ENCODE measurements around the gene ZNF557. TPM values are rescaled to one million over a fixed set of nuclear protein-coding genes. Genes with fewer than 3 reads are reported as not detected.

ZNF557 gene
- total and polyA plus RNA-seq, 10 of the 15 experiments (the other 5 are each of a cell fraction or from before 2014, with no cell fraction given), result 3.9 to 12.1 (median 9.0) TPM

- intact Hi-C loops (cut with micrococcal nuclease; ENCODE audit: unreplicated experiment), result no loop called here
- Histone ChIP-seq H3K9me3 (replicated peaks; ENCODE audit: control insufficient read depth, insufficient read depth, low read length) (no peaks in the 10 kb centered on the region), H3K27me3 (replicated peaks in 1 of 2; ENCODE audit: control insufficient read depth in 2 of 2, insufficient read depth in 2 of 2, low read length in 1 of 2) (no peaks in the 10 kb centered on the region), H3K4me3 (no peak overlapping the region), H3K4me2 (ENCODE audit: control insufficient read depth, insufficient read depth) (no peak overlapping the region), H3K27ac (ENCODE audit: control insufficient read depth, insufficient read depth) (no peak overlapping the region), H3K79me2 (ENCODE audit: control insufficient read depth, insufficient read depth, low read length) (no peaks in the 10 kb centered on the region), H4K20me1 (ENCODE audit: control insufficient read depth, insufficient read depth) (no peaks in the 10 kb centered on the region), H2AFZ (ENCODE audit: control insufficient read depth, low read depth, low read length) (no peak overlapping the region), H3K4me1 (ENCODE audit: control insufficient read depth, insufficient read depth, low read length) (peaks cover 4% of the 10 kb centered on the region), H3K36me3 (ENCODE audit: control insufficient read depth in 2 of 2, insufficient read depth in 2 of 2, low read length in 1 of 2) (no peaks in the 10 kb centered on the region), H3K9ac (ENCODE audit: control insufficient read depth, insufficient read depth, low read length) (no peak overlapping the region)
- ATAC-seq (no peak), DNase-seq (ENCODE audit: low read depth, low spot score) (no peak), FAIRE-seq (no peak)
- BruUV-seq (replicated peaks), result no TSS peak
- TF ChIP-seq POLR2AphosphoS5 (IDR thresholded peaks at IDR 0.05; ENCODE audit: low read length), result 0 out of 2 replicates have a peak, but pooled peaks have one; percentile 25
- no peak for TF ChIP-seq PML (IDR thresholded peaks at IDR 0.05; ENCODE audit: low read length)
- ChIA-PET RAD21 (ENCODE audit: unreplicated experiment) (interaction anchor here (1.3 kb wide), 1 partner anchor 245 kb away, joined by 3 read pairs; no protein-coding TSS in a partner anchor), POLR2A (interaction anchor here (1.0 kb wide), 1 partner anchor 16 kb away, joined by 3 read pairs; no protein-coding TSS in a partner anchor), CTCF (no interaction called here), SMC1A (ENCODE audit: uncharacterized antibody, unreplicated experiment) (no interaction called here)
- in situ Hi-C loops (cut with MboI), result no loop called here
- WGBS (ENCODE audit: insufficient coverage, insufficient replicate concordance, low lambda C conversion rate, missing lambda C conversion rate), result 56% methylated on average over 8 of the region's 8 CpGs
Observed at GRCh38 chr19:7109678-7110289, 40.3 kb downstream of the ZNF557 start.

GRCh38 chr19:7112675-7113074 is 43.2 kb downstream of the ZNF557 start:
- POLR2A ChIA-PET, result no interaction called here
- H3K79me2 ChIP-seq (ENCODE audit: control insufficient read depth, insufficient read depth, low read length), result no peaks in the 10 kb centered on the region
- WGBS (ENCODE audit: insufficient coverage, insufficient replicate concordance, low lambda C conversion rate, missing lambda C conversion rate), result 65% methylated on average over 4 of the region's 4 CpGs
- RAD21 ChIA-PET (ENCODE audit: unreplicated experiment), result interaction anchor here (0.5 kb wide), 1 partner anchor 160 kb away, joined by 3 read pairs; no protein-coding TSS in a partner anchor
- no peak overlapping the region for H2AFZ ChIP-seq (ENCODE audit: control insufficient read depth, low read depth, low read length)
- no peak for DNase-seq (ENCODE audit: low read depth, low spot score)
- no peak overlapping the region for H3K4me3 ChIP-seq
- SMC1A ChIA-PET (ENCODE audit: uncharacterized antibody, unreplicated experiment), result interaction anchor here (1.6 kb wide), 1 partner anchor 21 kb away, joined by 3 read pairs; no protein-coding TSS in a partner anchor
- no peak for FAIRE-seq
- H3K27me3 ChIP-seq (replicated peaks in 1 of 2; ENCODE audit: control insufficient read depth in 2 of 2, insufficient read depth in 2 of 2, low read length in 1 of 2), result no peaks in the 10 kb centered on the region
- intact Hi-C loops (cut with micrococcal nuclease; ENCODE audit: unreplicated experiment), result no loop called here
- ATAC-seq, result no peak
- no peak overlapping the region for H3K27ac ChIP-seq (ENCODE audit: control insufficient read depth, insufficient read depth)
- peaks cover 5 to 11% of the 10 kb centered on the region in 2 experiments; a peak in 2 of 4 replicates for H3K36me3 ChIP-seq (ENCODE audit: control insufficient read depth in 2 of 2, insufficient read depth in 2 of 2, low read length in 1 of 2)
- H3K4me1 ChIP-seq (ENCODE audit: control insufficient read depth, insufficient read depth, low read length), result no peaks in the 10 kb centered on the region
- CTCF ChIA-PET, result no interaction called here
- H3K4me2 ChIP-seq (ENCODE audit: control insufficient read depth, insufficient read depth), result no peak overlapping the region
- in situ Hi-C loops (cut with MboI), result no loop called here
- no peak overlapping the region for H3K9ac ChIP-seq (ENCODE audit: control insufficient read depth, insufficient read depth, low read length)
- H3K9me3 ChIP-seq (replicated peaks; ENCODE audit: control insufficient read depth, insufficient read depth, low read length), result no peaks in the 10 kb centered on the region
- BruUV-seq (replicated peaks), result no TSS peak
- no peaks in the 10 kb centered on the region for H4K20me1 ChIP-seq (ENCODE audit: control insufficient read depth, insufficient read depth)
- no peak for TF ChIP-seq RUNX3 (IDR thresholded peaks at IDR 0.05; ENCODE audit: low read length)
- no peak for TF ChIP-seq NFXL1 (IDR thresholded peaks at IDR 0.05; ENCODE audit: borderline replicate concordance)
- TF ChIP-seq IKZF1 (conservative IDR thresholded peaks at IDR 0.05), result no peak
- TF ChIP-seq MYC (IDR thresholded peaks at IDR 0.05; ENCODE audit: insufficient read depth, insufficient read length, insufficient replicate concordance, low read length, severe bottlenecking), result no peak
- no peak for TF ChIP-seq FOXK2 (IDR thresholded peaks at IDR 0.05)
- TF ChIP-seq, protein P1, sequence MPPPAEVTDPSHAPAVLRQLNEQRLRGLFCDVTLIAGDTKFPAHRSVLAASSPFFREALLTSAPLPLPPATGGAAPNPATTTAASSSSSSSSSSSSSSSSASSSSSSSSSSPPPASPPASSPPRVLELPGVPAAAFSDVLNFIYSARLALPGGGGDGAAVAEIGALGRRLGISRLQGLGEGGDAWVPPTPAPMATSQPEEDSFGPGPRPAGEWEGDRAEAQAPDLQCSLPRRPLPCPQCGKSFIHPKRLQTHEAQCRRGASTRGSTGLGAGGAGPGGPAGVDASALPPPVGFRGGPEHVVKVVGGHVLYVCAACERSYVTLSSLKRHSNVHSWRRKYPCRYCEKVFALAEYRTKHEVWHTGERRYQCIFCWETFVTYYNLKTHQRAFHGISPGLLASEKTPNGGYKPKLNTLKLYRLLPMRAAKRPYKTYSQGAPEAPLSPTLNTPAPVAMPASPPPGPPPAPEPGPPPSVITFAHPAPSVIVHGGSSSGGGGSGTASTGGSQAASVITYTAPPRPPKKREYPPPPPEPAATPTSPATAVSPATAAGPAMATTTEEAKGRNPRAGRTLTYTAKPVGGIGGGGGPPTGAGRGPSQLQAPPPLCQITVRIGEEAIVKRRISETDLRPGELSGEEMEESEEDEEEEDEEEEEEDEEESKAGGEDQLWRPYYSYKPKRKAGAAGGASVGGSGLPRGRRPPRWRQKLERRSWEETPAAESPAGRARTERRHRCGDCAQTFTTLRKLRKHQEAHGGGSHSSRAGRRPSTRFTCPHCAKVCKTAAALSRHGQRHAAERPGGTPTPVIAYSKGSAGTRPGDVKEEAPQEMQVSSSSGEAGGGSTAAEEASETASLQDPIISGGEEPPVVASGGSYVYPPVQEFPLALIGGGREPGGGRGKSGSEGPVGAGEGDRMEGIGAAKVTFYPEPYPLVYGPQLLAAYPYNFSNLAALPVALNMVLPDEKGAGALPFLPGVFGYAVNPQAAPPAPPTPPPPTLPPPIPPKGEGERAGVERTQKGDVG (CRISPR knock-in tag; IDR thresholded peaks at IDR 0.05), result no peak
- TF ChIP-seq, protein P2, sequence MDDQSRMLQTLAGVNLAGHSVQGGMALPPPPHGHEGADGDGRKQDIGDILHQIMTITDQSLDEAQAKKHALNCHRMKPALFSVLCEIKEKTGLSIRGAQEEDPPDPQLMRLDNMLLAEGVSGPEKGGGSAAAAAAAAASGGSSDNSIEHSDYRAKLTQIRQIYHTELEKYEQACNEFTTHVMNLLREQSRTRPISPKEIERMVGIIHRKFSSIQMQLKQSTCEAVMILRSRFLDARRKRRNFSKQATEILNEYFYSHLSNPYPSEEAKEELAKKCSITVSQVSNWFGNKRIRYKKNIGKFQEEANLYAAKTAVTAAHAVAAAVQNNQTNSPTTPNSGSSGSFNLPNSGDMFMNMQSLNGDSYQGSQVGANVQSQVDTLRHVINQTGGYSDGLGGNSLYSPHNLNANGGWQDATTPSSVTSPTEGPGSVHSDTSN (IDR thresholded peaks at IDR 0.05; ENCODE audit: insufficient replicate concordance, low read depth, low read length), result no peak
- TF ChIP-seq, protein P3, sequence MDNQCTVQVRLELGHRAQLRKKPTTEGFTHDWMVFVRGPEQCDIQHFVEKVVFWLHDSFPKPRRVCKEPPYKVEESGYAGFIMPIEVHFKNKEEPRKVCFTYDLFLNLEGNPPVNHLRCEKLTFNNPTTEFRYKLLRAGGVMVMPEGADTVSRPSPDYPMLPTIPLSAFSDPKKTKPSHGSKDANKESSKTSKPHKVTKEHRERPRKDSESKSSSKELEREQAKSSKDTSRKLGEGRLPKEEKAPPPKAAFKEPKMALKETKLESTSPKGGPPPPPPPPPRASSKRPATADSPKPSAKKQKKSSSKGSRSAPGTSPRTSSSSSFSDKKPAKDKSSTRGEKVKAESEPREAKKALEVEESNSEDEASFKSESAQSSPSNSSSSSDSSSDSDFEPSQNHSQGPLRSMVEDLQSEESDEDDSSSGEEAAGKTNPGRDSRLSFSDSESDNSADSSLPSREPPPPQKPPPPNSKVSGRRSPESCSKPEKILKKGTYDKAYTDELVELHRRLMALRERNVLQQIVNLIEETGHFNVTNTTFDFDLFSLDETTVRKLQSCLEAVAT (IDR thresholded peaks at IDR 0.05), result no peak
